ENCODE results near the gene KCTD10.
"Not testable (repeated sequence)": the region's sequence is repeated elsewhere in the genome, so short reads cannot be mapped to it uniquely, and the experiment has no call there.

The KCTD10 gene

DNA sequence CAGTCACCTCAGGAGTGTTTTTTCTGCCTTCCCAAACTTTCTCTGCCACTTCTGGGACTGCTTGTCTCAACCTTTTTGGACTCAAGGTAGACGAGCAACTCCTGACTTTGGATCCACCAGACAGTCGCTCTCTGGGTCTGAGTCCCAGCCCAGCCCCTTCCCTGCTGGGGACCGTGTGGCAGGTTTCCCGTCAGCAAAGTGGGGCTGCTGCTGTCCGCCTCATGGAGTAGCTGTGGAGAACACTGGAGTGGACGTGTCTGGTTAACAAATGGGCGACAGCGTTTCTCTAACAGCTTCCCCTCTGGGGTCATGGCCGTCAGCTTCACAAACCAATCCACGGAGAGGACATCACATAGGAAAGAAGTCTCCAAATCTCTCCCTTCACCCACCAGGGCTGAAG is 54.8 kb downstream of the KCTD10 start:
- DNase-seq (ENCODE audit: low read depth in 2 of 3, low spot score in 1 of 3), result no peak

DNA sequence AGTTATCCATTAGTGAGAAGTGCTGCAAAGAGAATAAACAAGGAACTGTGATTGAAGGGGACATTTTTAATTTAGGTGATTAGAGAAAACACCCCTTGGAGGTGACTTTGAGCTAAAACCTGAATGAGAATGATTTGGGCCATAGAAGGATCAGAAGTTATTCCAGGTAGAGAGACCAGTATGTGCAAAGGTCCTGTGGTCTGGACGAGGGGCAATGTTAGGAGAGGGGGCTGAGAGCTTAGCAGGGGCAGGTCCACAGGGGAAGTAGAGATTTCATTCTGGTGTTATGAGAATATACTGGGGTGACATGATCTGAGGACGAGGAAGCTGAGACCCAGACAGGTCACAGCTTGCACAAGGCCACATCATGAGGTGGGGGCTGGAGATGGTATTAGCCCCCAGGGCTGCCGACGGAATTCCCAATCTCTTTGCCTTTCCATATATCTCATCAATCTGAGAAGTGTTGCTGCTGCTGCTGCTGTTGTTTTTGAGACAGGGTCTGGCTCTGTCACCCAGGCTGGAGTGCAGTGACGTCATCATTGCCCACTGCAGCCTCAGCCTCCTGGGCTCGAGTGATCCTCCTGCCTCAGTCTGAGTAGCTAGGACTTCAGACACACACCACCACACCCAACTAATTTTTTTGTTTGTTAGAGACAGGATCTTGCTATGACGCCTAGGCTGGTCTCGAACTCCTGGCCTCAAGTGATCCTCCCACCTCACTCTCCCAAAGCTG is 55.6 kb downstream of the KCTD10 start:
- DNase-seq (ENCODE audit: low read depth in 2 of 3, low spot score in 1 of 3), result no peak

DNA sequence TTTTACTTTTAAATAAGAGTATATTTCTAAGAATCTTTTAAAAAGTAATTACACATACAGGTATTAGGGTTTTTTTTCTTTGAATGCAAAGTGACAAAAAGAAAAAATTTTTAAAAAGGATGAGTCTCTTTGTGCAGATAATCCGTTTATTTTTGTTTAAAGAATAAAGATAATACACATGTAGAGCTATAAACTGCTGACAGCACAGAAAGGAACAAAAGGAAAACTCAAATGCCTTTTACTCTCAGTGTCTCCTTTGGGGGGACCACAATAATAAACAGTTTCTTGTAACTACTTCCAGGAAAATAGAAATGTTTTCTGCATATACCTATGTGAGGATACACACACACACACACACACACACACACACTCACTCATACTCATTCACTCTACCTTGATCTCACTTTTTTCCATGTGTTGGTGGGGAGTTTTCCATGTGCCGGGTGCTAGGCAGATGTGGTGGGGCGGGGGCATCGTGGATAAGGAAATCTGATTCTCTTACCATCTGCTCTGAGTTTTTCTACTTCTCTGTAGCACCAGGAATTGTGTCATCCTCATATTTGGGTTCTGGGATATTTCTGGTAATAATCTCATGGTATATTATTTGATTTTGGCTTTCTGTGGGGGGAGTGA is 58.1 kb downstream of the KCTD10 start:
- DNase-seq (ENCODE audit: low read depth in 2 of 3, low spot score in 1 of 3), result no peak

DNA sequence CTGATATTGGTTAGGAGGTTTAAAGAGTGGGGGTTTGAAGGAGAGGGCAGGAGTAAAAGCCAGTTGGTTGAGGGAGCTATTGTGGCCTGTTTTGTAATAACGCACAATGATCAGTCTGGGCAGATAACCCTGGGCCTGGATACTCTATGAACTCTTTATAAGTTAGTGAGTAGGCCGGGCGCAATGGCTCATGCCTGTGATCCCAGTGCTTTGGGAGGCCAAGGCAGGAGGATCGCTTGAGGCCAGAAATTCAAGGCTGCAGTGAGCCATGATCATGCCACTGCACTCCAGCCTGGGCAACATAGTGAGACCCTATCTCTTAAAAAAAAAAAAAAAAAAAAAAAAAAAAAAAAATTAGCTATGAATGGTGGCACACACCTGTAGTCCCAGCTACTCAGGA is 71.0 kb downstream of the KCTD10 start:
- not testable (repeated sequence) for DNase-seq (ENCODE audit: low read depth in 2 of 3, low spot score in 1 of 3)

DNA sequence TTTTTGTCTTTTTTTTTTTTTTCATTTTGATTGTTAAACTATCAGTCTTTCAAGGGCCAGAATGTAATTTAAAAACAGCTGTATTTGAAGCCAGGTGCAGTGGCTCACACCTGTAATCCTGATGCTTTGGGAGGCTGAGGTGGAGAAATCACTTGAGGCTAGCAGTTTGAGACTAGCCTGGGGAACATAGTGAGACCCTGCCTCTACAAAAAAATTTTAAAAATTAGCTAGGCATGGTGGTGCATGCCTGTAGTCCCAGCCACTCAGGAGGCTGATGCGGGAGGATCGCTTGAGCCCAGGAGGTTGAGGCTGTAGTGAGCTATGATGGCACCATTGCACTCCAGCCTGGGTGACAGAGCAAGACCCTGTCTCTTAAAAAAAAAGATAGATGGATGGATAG is 72.3 kb downstream of the KCTD10 start:
- DNase-seq (ENCODE audit: low read depth in 2 of 3, low spot score in 1 of 3), result not testable (repeated sequence)
